Stimulated activated CD4-positive, alpha-beta T cell treated with anti-CD3 and anti-CD28 coated beads, Interleukin-12 subunit alpha, Interleukin-12 subunit beta, amount 100 ng/mL, for 24 hours (primary cell): ENCODE measurements around the gene REXO1.

Source experiments
- DNase-seq, 2 experiments: peaks; one replicate each; pipeline ENCODE4 v3.0.0-alpha.2; 2020; ENCODE audit warnings: low read depth in 2 of 2

REXO1 gene

GRCh38 chr19:1766800-1767352 is 81.4 kb downstream of the REXO1 start:
- DNase-seq = no peak

DNA sequence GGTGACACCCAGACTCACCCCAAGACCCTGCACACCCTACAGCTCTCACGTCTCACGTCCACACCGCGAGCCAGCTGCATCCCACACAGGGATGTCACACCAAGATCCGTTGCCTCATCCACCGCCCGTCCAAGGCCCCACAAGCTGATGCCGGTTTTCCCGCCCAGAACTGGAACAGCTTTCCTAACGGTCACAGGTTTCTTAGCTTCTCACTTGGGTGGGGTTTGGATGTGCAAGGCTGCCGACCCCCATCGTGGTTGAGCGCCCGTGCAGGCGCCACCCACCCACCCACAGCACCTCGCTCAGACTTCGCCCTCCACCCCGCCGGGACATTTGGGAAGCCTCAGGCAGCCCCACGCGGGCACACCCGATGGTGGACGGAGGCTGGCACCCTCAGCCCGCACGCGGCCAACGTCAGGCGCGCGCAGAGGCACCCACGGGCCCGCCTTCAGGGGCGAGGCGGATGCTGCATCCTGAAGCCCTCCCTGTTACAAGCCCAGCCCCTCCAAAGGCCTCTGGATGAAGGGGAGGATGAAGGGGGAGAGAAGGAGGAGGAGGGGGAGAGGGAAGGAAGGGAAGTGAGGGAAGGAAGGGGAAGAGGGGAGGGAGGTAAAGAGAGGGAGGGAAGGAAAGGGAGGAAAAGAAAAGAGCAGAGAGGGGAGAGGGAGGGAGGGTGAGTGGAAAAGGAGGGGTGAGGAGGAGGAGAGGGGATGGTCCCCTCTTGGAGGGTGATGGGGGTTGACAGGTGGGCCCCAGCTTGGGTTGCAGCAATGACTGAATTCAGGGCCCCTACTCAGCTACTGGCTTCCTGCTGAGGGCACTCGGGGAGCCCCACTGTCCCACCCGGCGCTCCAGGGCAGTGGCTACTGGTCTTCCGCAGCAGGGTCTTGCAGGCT is 82.1 kb downstream of the REXO1 start:
- DNase-seq = no peak
